AG04449 (cell line): ENCODE data around the gene AGAP3.

Experiments used
- CTCF ChIA-PET: fragments of 350-600 bp; formaldehyde crosslinking; extraction: SDS; loops from one replicate; lab custom pipeline; 2021; ENCODE audit warnings: antibody characterized with exemption; lab: Yijun Ruan, JAX
- POLR2A ChIA-PET: fragments of 400-600, 350-600 bp; formaldehyde crosslinking; extraction: SDS; loops from one replicate; lab custom pipeline; 2020; ENCODE audit warnings: antibody characterized with exemption, inconsistent platforms; lab: Yijun Ruan, JAX
- DNase-seq: peaks from one replicate; pipeline ENCODE4 v3.0.0-alpha.2; 2010; ENCODE audit warnings: low read depth, low spot score
- H3K4me3 ChIP-seq: 2 replicates; pipeline ENCODE4 v1.5.1; 2011; ENCODE audit warnings: low read depth, mild to moderate bottlenecking, control low read depth, low read length
- TF ChIP-seq, protein P1 (sequence below): IDR thresholded peaks from one replicate; pipeline ENCODE4 v1.5.1; 2011; ENCODE audit warnings: mild to moderate bottlenecking, moderate library complexity, low read length, control low read depth, inconsistent platforms; ENCODE audit not compliant: insufficient read depth; ENCODE audit errors: missing control alignments

The AGAP3 gene

DNA sequence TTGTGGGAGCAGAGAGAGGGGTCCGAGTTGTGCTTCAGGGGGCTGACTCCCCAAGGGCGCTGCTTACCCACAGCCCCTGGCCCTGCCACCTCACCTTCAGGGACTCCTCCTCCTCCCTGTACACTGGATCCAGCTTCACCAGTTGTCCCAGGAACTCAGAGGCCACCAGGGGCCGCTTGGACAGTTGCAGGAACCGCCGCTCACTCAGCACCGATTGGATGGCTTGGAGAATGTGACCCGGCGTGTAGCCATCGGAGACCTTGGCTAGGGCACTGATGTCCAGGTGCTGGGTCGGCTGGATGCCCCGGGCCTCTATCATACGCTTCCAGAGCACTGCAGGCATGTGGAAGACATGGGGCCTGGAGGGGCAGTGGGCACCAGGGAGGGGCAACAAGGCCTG lies 105.3 kb downstream of the AGAP3 start:
- CTCF ChIA-PET: interaction anchor here (1.0 kb wide), 1 partner anchor 10 kb away, joined by 3 read pairs; no protein-coding TSS in a partner anchor

DNA sequence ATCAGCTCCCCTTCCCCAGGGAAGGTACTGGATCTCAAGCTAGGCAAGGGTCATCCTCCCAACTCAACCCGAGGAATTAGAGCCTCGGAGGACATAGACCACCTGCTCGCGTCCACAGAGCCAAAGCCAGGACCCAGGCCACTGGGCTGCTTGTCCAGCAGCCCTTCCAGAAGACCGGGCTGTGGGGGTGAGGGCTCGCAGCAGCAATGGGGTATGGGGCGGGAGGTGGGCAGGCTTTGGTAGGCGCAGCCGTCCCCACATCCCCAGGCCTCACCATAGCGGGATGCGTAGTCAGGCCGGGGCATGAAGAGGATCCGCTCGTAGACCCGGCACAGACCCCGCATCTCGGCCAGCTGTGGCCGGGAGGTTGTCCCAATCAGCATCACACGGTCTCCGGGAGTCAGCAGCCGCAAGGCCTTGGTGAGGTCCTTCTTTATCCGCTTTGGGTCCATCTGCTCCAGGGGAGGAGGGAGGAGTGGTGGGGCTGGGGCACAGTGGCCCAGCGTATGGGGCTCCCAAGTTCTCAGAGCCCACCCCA lies 105.8 kb downstream of the AGAP3 start:
- ChIA-PET CTCF (interaction anchor here (1.0 kb wide), 1 partner anchor 10 kb away, joined by 3 read pairs; no protein-coding TSS in a partner anchor), POLR2A (no interaction called here)
- TF ChIP-seq, protein P1, sequence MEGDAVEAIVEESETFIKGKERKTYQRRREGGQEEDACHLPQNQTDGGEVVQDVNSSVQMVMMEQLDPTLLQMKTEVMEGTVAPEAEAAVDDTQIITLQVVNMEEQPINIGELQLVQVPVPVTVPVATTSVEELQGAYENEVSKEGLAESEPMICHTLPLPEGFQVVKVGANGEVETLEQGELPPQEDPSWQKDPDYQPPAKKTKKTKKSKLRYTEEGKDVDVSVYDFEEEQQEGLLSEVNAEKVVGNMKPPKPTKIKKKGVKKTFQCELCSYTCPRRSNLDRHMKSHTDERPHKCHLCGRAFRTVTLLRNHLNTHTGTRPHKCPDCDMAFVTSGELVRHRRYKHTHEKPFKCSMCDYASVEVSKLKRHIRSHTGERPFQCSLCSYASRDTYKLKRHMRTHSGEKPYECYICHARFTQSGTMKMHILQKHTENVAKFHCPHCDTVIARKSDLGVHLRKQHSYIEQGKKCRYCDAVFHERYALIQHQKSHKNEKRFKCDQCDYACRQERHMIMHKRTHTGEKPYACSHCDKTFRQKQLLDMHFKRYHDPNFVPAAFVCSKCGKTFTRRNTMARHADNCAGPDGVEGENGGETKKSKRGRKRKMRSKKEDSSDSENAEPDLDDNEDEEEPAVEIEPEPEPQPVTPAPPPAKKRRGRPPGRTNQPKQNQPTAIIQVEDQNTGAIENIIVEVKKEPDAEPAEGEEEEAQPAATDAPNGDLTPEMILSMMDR: no peak
- H3K4me3 ChIP-seq: no peak overlapping the region
- no peak for DNase-seq

More for the DNA sequence above, 105.3 kb downstream of the AGAP3 start:
- no peak overlapping the region for H3K4me3 ChIP-seq
- POLR2A ChIA-PET: no interaction called here
- TF ChIP-seq, protein P1: no peak
- no peak for DNase-seq

DNA sequence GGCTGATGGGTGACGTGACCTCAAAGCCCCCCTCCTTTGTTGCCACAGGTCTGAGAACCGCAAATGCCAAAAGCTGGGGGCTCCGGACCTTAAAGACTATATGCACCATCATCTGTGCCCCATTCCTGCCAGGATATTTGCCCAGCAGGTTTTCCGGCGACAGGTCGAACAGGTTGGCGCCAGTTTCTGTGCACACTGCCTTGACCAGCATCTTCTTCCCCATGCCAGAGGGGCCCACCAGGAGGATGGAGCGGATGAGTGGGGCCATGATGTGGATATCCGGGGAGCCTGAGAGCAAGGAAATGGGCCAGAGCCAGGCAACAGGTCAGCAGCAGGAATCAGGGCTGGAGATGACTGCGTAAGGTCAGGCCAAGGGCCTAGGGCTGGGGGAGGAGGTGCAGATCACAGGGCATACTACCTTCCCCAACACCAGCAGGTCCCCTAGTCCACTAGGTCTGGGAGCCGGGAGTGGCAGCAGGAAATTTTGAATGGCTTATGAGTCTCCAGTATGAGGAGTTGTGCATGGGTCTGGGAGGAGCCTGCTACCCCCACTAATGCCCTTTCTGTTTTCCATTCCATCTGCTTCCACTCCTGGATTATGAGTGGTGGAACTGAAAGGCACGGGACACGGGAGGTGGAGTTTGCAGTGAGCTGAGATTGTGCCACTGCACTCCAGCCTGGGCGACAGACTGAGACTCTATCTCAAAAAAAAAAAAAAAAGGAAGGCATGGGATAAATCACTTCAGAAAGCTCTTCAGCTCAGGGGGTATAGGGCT lies 107.1 kb downstream of the AGAP3 start:
- no peak overlapping the region for H3K4me3 ChIP-seq
- TF ChIP-seq, protein P1: no peak
- POLR2A ChIA-PET: no interaction called here
- CTCF ChIA-PET: interaction anchor here (0.6 to 1.1 kb wide), 3 partner anchors 23 to 51 kb away, joined by 3 read pairs; no protein-coding TSS in a partner anchor
- no peak for DNase-seq
